DMS79 treated with DMSO at 0.1 percent for 48 hours (cell line): ENCODE measurements around the gene SYNJ2.
A peak's percentile ranks its signal among the peaks of the same experiment; 100 is the strongest.
"Not testable (repeated sequence)": the region's sequence is repeated elsewhere in the genome, so short reads cannot be mapped to it uniquely, and the experiment has no call there.

ENCODE experiments used
- DNase-seq: peaks from one replicate; lab custom pipeline; 2025; lab: John Stamatoyannopoulos, UW

The SYNJ2 gene

GRCh38 chr6:157956171-157956730 is 25.4 kb upstream of the SYNJ2 start:
- DNase-seq, result no peak

- no peak for DNase-seq
These were observed 22.0 kb upstream of the SYNJ2 start for GRCh38 chr6:157959451-157960227.

GRCh38 chr6:157961153-157961831 is 20.4 kb upstream of the SYNJ2 start:
- DNase-seq, result no peak

- no peak for DNase-seq
These were observed 19.7 kb upstream of the SYNJ2 start for GRCh38 chr6:157961832-157962575.

- no peak for DNase-seq
These were observed 18.9 kb upstream of the SYNJ2 start for GRCh38 chr6:157962601-157963302.

GRCh38 chr6:157964100-157964499 is 17.6 kb upstream of the SYNJ2 start:
- no peak for DNase-seq

GRCh38 chr6:157965387-157965786 is 16.3 kb upstream of the SYNJ2 start:
- DNase-seq, result no peak

- no peak for DNase-seq
These were observed 15.1 kb upstream of the SYNJ2 start for GRCh38 chr6:157966589-157966977.

GRCh38 chr6:157967020-157967419 is 14.6 kb upstream of the SYNJ2 start:
- DNase-seq, result peak; percentile 49

GRCh38 chr6:157967486-157967885 is 14.2 kb upstream of the SYNJ2 start:
- DNase-seq, result no peak

GRCh38 chr6:157972177-157972576 is 9.5 kb upstream of the SYNJ2 start:
- not testable (repeated sequence) for DNase-seq

GRCh38 chr6:157974341-157974894 is 7.2 kb upstream of the SYNJ2 start:
- DNase-seq, result no peak

- DNase-seq, result no peak
These were observed 6.7 kb upstream of the SYNJ2 start for GRCh38 chr6:157974967-157975366.

- DNase-seq, result no peak
These were observed 6.2 kb upstream of the SYNJ2 start for GRCh38 chr6:157975456-157975855.

GRCh38 chr6:157976345-157977175 is 5.1 kb upstream of the SYNJ2 start:
- DNase-seq, result no peak

GRCh38 chr6:157977176-157977804 is 4.4 kb upstream of the SYNJ2 start:
- DNase-seq, result no peak

- DNase-seq, result no peak
These were observed 3.5 kb upstream of the SYNJ2 start for GRCh38 chr6:157978021-157978783.

- no peak for DNase-seq
These were observed 1.2 kb upstream of the SYNJ2 start for GRCh38 chr6:157980288-157981131.

- no peak for DNase-seq
These were observed 600 bp upstream of the SYNJ2 start for GRCh38 chr6:157981132-157981394.
